Measurements from ENCODE around the gene ZBTB45.

DNA sequence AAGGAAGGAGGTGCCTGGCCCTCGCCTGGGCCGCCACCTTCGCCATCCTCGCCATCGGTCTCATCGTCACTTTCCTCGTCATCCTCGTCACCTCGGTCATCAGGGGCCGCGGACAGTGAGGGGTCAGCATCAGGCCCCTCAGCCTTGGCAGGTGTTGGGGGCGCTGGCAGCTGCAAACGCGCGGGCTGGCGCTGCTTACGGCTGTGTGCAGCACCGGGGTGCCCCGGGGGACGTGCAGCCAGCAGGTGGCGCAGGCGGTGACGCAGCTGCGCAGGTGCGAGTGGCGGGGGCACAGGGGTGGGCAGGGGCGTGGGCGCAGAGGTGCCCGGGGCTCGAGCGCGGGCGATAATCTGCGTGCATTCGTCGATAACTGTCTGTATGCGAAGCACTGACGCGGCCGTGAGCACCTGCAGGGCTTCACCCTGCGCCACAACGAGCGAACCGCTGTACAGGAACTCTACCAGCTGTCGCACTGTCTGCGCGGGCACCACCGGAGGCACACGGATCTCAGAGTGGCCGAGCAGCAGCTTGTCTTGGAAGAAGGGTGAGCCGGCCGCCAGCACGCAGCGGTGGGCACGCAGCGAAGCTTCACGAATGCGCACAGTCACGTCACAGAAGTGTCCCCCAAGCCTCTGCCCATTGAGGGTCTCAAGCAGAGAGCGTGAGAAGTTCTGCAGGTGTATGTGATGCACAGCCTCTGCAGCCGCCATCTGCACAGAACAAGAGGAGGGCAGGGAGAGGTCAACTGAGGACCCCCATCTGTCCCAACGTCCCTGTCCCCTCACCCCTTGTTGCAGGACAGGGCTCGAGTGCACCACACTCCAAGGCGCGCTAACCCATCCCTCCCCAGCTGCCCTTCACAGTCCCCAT lies 2.4 kb downstream of the ZBTB45 start:
- TF ChIP-seq SNAI2 (CRISPR knock-in tag; IDR thresholded peaks at IDR 0.05) (no peak), ARNTL (CRISPR knock-in tag; IDR thresholded peaks at IDR 0.05; ENCODE audit: borderline replicate concordance, low read depth) (no peak)
- TF ChIP-seq, protein P1, sequence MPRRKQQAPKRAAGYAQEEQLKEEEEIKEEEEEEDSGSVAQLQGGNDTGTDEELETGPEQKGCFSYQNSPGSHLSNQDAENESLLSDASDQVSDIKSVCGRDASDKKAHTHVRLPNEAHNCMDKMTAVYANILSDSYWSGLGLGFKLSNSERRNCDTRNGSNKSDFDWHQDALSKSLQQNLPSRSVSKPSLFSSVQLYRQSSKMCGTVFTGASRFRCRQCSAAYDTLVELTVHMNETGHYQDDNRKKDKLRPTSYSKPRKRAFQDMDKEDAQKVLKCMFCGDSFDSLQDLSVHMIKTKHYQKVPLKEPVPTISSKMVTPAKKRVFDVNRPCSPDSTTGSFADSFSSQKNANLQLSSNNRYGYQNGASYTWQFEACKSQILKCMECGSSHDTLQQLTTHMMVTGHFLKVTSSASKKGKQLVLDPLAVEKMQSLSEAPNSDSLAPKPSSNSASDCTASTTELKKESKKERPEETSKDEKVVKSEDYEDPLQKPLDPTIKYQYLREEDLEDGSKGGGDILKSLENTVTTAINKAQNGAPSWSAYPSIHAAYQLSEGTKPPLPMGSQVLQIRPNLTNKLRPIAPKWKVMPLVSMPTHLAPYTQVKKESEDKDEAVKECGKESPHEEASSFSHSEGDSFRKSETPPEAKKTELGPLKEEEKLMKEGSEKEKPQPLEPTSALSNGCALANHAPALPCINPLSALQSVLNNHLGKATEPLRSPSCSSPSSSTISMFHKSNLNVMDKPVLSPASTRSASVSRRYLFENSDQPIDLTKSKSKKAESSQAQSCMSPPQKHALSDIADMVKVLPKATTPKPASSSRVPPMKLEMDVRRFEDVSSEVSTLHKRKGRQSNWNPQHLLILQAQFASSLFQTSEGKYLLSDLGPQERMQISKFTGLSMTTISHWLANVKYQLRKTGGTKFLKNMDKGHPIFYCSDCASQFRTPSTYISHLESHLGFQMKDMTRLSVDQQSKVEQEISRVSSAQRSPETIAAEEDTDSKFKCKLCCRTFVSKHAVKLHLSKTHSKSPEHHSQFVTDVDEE (CRISPR knock-in tag; IDR thresholded peaks at IDR 0.05) = no peak
- TF ChIP-seq, protein P2, sequence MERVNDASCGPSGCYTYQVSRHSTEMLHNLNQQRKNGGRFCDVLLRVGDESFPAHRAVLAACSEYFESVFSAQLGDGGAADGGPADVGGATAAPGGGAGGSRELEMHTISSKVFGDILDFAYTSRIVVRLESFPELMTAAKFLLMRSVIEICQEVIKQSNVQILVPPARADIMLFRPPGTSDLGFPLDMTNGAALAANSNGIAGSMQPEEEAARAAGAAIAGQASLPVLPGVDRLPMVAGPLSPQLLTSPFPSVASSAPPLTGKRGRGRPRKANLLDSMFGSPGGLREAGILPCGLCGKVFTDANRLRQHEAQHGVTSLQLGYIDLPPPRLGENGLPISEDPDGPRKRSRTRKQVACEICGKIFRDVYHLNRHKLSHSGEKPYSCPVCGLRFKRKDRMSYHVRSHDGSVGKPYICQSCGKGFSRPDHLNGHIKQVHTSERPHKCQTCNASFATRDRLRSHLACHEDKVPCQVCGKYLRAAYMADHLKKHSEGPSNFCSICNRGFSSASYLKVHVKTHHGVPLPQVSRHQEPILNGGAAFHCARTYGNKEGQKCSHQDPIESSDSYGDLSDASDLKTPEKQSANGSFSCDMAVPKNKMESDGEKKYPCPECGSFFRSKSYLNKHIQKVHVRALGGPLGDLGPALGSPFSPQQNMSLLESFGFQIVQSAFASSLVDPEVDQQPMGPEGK (CRISPR knock-in tag; IDR thresholded peaks at IDR 0.05; ENCODE audit: borderline replicate concordance) = no peak

Measured in SK-N-SH treated with all-trans-retinoic acid at 6 μM for 48 hours (cell line).